Kidney (tissue), 14 donors: ENCODE measurements around the gene LANCL3. TPM values are rescaled to one million over a fixed set of nuclear protein-coding genes. Genes with fewer than 3 reads are reported as not detected.
"Not testable (repeated sequence)": the region's sequence is repeated elsewhere in the genome, so short reads cannot be mapped to it uniquely, and the experiment has no call there.

Experiments
- DNase-seq, 5 donors: peaks; one replicate each; pipeline ENCODE4 v3.0.0-alpha.2; 2013 to 2020
- FAIRE-seq: peaks from 2 replicates; lab custom pipeline; 2012; peaks lifted over from hg19 to GRCh38; lab: Jason Lieb, UNC
- H3K27ac ChIP-seq, 2 donors: one replicate each; pipeline ENCODE4 v1.7.0; 2013; ENCODE audit warnings: low read depth in 2 of 2, low read length in 2 of 2, inconsistent platforms in 1 of 2
- H3K27me3 ChIP-seq: one replicate; pipeline ENCODE4 v1.7.1; 2013; ENCODE audit warnings: low read length, inconsistent platforms; ENCODE audit not compliant: control insufficient read depth, insufficient read depth
- H3K36me3 ChIP-seq, 3 donors: one replicate each; pipeline versions ENCODE4 v1.7.0 to v1.7.1; 2013; ENCODE audit warnings: low read length in 3 of 3, control low read depth in 1 of 3, inconsistent platforms in 1 of 3; ENCODE audit not compliant: insufficient read depth in 3 of 3, control insufficient read depth in 2 of 3
- H3K4me1 ChIP-seq, 3 donors: one replicate each; pipeline versions ENCODE4 v1.7.0 to v1.7.1; 2013; ENCODE audit warnings: low read length in 3 of 3, inconsistent platforms in 1 of 3, low read depth in 1 of 3; ENCODE audit not compliant: control insufficient read depth in 2 of 3, insufficient read depth in 2 of 3
- H3K4me3 ChIP-seq, 3 donors: one replicate each; pipeline versions ENCODE4 v1.7.0 to v1.8.1; 2013; ENCODE audit warnings: low read length in 3 of 3, control low read depth in 1 of 3, inconsistent platforms in 1 of 3
- H3K9ac ChIP-seq, 3 donors: one replicate each; pipeline versions ENCODE4 v1.7.0 to v1.7.1; 2013; ENCODE audit warnings: low read length in 3 of 3, control low read depth in 1 of 3, inconsistent platforms in 1 of 3
- H3K9me3 ChIP-seq, 3 donors: one replicate each; pipeline versions ENCODE4 v1.7.0 to v1.7.1; 2013; ENCODE audit warnings: low read length in 3 of 3, control low read depth in 1 of 3, inconsistent platforms in 1 of 3; ENCODE audit not compliant: control insufficient read depth in 2 of 3, insufficient read depth in 1 of 3
- CTCF ChIP-seq: IDR thresholded peaks from 3 replicates; pipeline ENCODE4 v1.5.1; 2012; ENCODE audit warnings: mild to moderate bottlenecking, moderate library complexity, borderline replicate concordance; ENCODE audit not compliant: insufficient read depth; ENCODE audit errors: extremely low read depth
- intact Hi-C: fragments of 100-400 bp; cut with DNase I; formaldehyde crosslinking; loops from one replicate; pipeline ENCODE4 v1.11.1; 2022
- polyA plus RNA-seq: library from polyadenylated mRNA; stranded (reverse); fragments of 350-450 nt; fragmentation: Illumina TruSeq; extraction: RNeasy Lipid Tissue Mini Kit (QIAGEN cat#74804); gene quantifications from one replicate; pipeline ENCODE4 v1.2.3, GENCODE V29; 2014; ENCODE audit warnings: low read depth, low replicate concordance; ENCODE audit not compliant: insufficient read depth
- total RNA-seq: library from RNA; stranded (reverse); fragmentation: NEBNext Ultra II Directional; extraction: Animal tissue kit (Norgen Biotek cat#: 25700); gene quantifications from one replicate; pipeline ENCODE4 v1.2.1, GENCODE V29; 2021
- donor health status: control.
- donor health status: control.
- donor health status: control.
- donor health status: control.
- donor health status: control.
- donor health status: DM: yes; HTN: yes; CAD: no.
- donor health status: Normal renal cell carcinoma (clear cell type).

The LANCL3 gene
- total and polyA plus RNA-seq, 2 donors from 2014 or later: 0.30 to 0.38 TPM

GRCh38 chrX:37543324-37543723 is 28.1 kb upstream of the LANCL3 start:
- Histone ChIP-seq H3K4me3 (no peak overlapping the region), H3K9me3 (no peaks in the 10 kb centered on the region), H3K36me3 (no peaks in the 10 kb centered on the region), H3K4me1 (no peaks in the 10 kb centered on the region), H3K27me3 (no peaks in the 10 kb centered on the region), H3K9ac (no peak overlapping the region), H3K27ac (no peak overlapping the region)
- DNase-seq (peak in 1 of 5 donors; percentile 43), FAIRE-seq (no peak)
- TF ChIP-seq CTCF: no peak
- intact Hi-C loops: no loop called here

- DNase-seq, H3K9me3 ChIP-seq, intact Hi-C loops, H3K27me3 ChIP-seq, H3K4me3 ChIP-seq, H3K27ac ChIP-seq, H3K36me3 ChIP-seq, H3K9ac ChIP-seq, FAIRE-seq, H3K4me1 ChIP-seq: not testable (repeated sequence)
Measured at GRCh38 chrX:37544531-37544930, 26.9 kb upstream of the LANCL3 start.

DNA sequence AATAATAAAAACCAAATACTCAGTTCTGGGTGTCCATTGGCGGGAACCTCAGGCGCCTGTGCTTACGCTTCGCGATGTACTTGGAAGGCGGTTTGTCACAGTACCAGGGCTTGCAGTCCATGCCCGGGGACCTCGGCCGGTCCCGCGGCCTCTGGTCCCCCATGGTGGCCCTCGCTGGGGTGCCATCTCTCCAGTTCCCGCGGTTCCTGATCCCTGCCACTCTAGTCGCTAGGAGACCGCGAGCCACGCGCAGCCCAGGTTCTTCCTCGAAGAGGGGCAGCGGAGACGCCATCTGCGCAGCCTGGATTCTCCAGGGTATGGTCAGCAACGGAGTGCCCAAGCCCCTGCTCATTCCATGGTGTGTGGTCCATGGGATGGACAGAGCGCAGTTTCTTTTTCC is 26.4 kb upstream of the LANCL3 start:
- Histone ChIP-seq H3K36me3 (no peaks in the 10 kb centered on the region), H3K4me1 (no peaks in the 10 kb centered on the region), H3K9ac (no peak overlapping the region), H3K27me3 (no peaks in the 10 kb centered on the region), H3K9me3 (no peaks in the 10 kb centered on the region), H3K4me3 (no peak overlapping the region), H3K27ac (no peak overlapping the region)
- FAIRE-seq: no peak
- intact Hi-C loops: no loop called here
- no peak for TF ChIP-seq CTCF
- DNase-seq: no peak

- FAIRE-seq, DNase-seq, intact Hi-C loops, H3K36me3 ChIP-seq, H3K4me3 ChIP-seq, H3K4me1 ChIP-seq, H3K9ac ChIP-seq, H3K9me3 ChIP-seq, H3K27me3 ChIP-seq, H3K27ac ChIP-seq: not testable (repeated sequence)
Measured at GRCh38 chrX:37549619-37550018, 21.8 kb upstream of the LANCL3 start.

DNA sequence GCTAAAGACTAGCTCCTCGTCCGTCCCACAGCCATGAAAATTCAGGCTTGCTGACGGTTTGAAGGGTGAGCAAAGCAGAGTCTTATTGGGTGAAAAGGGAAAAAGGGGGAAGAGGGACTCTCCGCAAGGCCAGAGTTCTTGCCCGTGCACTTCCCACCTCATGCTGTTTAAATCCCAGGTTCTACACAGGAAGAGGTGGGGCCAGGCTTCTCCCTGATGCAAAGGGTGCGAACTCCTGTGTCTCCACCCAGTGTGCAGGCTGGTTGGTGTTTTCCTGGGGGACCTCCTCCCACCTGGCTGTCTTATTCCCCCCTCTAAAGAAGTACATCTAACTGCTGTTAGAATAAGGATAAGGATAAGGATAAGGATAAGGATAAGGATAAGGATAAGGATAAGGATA is 18.0 kb upstream of the LANCL3 start:
- no peaks in the 10 kb centered on the region for H3K9me3 ChIP-seq
- intact Hi-C loops: no loop called here
- H3K9ac ChIP-seq: no peak overlapping the region
- no peaks in the 10 kb centered on the region for H3K36me3 ChIP-seq
- no peak overlapping the region for H3K27ac ChIP-seq
- no peak for TF ChIP-seq CTCF
- H3K4me3 ChIP-seq: no peak overlapping the region
- no peak for DNase-seq
- H3K4me1 ChIP-seq: no peaks in the 10 kb centered on the region
- H3K27me3 ChIP-seq: no peaks in the 10 kb centered on the region
- FAIRE-seq: no peak

DNA sequence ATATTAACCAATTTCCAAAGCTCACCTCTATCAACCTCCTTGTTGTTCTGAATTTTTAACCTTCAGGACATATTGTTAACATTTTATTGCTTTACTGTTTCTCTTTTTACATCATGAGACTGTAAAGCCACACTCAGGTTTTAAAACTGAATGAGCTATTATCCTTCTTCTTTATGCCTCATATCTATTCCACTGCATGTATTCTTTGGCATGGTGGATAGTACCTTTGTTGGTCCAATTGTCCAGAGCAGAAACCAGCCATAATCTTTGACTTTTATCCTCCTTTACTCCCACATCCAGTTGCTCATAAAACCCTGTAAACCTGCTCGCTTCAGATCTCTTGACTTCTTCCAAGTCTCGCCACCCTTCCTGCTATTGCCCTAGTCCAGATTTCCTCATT is 6.2 kb upstream of the LANCL3 start:
- intact Hi-C loops, H3K36me3 ChIP-seq, DNase-seq, H3K4me3 ChIP-seq, H3K9ac ChIP-seq, H3K27ac ChIP-seq, FAIRE-seq, H3K9me3 ChIP-seq, H3K27me3 ChIP-seq, H3K4me1 ChIP-seq: not testable (repeated sequence)
